GM21360 (cell line): ENCODE results near the gene SIPA1L3.

Experiments
- ATAC-seq: cut with Tn5 transposase; IDR thresholded peaks from one replicate; pipeline ENCODE4 v1.9.1; 2021; ENCODE audit warnings: mild to moderate bottlenecking, moderate library complexity; ENCODE audit not compliant: unreplicated experiment

The SIPA1L3 gene

DNA sequence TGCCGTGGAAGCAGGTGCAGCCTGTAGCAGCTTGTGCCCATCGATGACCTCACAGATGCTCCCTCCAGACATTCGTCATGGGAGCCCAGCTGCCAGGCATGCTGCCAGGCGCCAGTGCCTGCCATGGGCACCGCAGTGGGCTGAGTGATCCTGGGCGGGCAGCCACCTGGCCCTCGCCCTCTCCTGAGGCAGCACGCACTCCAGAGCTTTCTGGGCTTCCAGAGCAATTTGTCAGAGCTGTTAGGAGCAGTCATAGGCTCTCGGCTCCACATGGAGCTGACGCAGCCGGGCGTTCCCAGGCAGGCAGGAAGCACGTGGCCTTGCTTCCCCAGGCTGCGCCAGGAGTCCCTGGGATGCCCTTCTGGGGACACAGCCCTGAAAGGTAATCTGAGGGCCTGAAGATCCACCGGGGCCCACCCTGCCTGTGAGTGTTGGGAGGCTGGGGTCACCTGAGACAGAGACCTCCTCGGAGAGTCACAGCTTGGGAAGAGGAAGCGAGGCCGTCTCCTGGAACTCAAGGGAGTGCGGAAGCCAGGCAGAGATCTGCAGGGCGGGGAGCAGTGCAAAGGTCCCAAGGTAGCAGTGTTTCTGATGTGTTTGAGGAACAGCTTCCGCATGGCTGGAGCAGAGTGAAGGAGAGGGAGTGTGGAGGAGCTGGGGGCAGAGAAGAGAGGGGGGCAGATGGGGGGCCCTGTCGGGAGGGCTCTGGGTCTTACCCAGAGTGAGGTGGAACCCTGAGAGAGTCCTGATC, 266.5 kb downstream of the SIPA1L3 start:
- ATAC-seq, result no peak

DNA sequence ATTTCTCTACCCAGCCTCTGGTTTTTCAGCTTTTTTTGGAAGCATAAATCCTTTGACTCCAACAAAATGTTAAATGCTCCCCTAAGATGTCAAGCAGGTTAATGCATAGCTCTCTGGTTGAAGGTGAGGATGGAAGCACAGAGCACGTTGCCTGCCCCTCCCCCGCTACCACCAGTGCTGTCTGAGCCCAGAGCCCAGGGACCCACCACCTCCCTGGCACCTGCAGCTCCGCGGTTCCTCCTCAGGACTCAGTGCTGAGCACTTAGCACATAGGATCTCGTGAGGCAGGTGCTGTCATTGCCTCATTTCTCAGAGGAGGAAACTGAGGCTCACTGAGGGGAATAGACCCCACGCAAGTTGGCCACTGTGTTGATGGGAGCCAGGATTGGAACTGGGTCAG, 268.4 kb downstream of the SIPA1L3 start:
- no peak for ATAC-seq

DNA sequence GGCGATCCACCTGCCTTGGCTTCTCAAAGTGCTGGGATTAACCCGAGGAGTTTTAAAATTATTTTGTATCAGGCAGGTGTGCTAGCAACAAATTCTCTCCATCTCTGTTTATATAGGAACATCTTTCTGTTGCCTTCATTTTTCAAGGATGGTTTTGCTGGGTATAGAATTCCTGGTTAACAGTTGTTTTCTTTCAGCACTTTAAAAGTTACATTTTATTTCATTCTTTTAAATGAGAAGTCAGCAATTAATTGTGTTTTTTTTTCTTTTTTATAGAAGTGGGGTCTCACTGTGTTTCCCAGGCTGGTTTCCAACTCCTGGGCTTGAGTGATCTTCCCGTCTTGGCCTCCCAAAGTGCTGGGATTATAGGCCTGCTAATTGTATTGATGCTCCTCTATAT, 273.1 kb downstream of the SIPA1L3 start:
- no peak for ATAC-seq

DNA sequence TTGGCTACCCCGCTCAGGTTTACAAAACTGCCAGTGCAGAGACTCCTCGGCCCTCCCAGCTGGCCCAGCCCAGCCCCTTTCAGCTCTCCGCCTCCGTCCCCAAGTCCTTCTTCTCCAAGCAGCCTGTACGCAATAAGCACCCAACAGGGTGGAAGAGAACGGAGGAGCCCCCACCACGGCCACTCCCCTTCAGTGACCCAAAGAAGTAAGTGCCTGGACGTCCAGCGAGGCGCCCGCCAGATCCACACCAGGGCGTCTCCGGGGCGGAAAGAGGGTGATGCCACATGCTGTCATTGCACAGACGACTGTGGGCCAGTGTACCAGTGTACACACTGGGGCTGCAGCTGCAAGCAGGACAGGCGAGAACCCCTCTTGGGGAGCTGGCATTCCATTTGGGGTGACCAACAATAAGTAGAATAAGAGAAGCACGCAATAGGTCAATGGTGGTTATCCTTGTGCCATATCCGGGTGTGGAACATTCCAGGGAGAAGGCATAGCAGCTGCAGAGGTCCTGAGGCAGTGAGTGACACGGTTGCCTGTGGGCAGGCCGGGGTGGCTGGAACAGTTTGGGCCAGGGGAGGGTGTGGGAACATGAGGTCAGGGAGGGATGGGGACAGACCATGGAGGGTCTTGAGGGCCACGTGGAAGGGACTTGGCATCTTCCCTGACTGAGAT, 275.7 kb downstream of the SIPA1L3 start:
- no peak for ATAC-seq

DNA sequence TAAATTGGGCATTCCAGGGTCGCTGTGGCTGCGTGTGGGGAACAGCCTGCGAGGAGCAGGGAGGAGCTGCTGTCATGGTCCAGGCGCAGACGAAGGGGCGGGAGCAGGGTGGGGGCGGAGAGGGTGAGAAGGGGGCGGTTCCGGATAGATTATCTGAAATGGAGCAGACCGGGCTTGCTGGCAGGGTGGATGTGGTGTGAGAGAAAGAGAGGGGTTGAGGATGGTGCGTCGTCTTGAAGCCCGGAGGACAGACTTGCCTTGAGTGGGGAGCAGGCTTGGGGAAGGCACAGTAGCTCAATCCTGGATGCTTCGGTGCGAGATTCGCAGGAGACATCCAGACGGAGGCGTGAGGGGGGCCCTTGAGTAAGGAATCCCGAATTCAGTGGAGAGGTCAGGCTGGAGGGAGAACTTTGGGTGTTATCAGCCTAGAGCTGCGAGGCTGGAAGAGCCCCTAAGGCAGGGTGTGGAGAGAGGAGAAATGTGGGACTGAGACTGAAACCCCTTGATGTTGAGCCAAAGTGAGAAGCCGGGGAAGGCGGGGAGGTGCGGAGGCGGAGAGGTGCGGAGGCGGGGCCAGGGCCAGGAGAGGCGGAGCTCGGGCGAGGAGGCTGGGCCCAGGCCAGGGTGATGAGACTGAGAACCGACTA, 276.4 kb downstream of the SIPA1L3 start:
- no peak for ATAC-seq

DNA sequence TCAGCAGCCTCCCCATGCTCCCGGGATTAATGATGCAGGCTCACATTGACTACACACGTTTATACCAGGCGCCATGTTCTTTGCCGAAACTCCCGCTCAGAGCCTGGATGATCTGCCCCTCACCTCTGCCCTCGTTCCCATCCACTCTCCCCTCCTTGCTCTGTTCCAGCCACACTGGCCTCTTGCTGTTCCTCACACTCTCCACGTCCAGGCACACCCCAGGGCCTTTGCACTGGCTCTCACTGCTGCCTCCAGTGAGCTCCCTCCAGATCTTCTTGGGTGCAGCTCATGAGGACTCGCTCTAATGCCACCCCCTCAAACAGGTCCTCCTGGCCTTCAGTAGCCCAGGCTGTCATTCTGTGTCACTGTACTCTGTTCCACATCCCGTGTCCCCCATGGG, 277.8 kb downstream of the SIPA1L3 start:
- ATAC-seq, result no peak

DNA sequence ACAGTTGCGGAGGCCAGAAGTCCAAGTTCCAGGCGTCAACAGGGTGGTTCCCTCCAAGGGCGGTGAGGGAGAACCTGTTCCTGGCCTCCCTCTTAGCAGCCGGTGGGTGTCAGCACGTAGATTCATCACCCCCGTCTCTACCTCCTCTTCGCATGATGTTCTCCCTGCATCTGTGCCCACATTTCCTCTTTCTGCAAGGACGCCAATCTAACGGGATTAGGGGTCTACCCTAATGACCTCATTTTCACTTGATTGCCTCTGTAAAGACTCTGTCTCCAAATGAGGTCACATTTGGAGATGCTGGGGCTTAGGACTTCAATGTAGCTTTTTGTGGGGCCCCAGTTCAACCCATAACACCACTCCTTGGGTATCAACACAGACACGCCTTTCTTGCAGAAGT, 278.6 kb downstream of the SIPA1L3 start:
- no peak for ATAC-seq

DNA sequence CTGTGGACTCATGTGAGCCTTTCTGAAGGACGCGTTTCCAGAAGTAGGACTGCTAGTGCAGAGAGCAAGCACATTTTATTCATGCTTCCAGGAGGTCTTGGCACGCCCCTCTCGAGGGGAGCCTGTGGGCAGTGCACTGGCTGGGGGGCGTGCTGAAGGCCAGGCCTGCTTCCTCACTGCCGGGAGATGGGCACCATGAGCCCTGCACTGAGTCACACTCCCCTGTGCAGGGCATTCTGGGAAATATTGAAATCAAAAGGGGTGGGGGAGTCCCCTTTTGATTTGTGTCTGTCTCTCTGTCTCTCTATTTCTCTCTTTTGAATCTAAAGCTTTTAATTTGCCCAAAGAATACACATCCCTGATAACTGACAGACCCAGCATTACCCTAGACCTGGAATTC, 283.1 kb downstream of the SIPA1L3 start:
- no peak for ATAC-seq

DNA sequence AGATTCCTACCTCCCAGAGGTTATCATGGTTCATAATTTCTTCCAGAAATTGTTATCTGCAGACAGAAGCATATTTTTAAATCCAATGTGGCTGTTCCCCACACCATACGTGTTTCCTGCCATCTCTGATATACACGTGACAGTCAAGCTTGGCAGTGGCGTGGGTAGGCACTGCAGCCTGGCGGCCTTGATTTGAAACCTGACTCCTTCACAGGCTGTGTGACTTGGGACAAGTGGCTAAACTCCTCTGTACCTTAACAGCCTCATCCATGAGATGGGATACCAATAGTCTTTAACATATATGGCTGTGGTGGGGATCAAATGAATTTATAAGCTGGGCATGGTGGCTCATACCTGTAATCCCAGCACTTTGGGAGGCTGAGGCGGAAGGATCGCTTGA, 283.8 kb downstream of the SIPA1L3 start:
- ATAC-seq, result no peak

DNA sequence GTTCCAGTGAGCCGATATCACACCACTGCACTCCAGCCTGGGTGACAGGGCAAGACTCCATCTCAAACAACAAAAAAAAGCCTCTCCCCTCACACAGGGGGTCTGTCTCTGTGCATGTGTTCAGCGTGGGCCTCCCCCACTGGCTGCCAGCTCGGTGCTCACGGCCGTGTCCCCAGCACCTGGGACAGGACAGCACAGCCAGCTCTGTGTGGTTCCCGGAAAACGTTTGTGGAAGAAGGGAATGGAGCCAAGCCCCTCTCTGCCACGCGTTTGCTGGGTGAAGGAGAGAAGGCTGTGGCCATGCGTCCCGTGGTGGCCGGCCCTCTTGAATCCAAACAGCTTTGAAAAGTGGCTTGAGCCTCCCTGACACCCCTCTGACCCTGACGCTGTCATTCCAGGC, 284.7 kb downstream of the SIPA1L3 start:
- ATAC-seq, result no peak

DNA sequence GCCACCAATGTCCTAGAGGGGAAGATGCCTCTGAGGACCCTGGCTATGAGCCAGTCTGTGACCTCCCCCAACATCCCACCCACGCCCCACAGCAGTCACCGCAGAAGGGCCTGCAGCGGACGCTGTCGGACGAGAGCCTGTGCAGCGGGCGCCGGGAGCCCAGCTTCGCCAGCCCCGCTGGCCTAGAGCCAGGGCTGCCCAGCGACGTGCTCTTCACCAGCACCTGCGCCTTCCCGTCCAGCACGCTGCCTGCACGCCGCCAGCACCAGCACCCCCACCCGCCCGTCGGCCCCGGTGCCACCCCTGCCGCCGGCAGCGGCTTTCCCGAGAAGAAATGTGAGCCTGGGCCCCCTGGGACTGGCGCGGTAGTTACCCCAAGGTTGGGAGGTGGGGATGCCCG, 286.4 kb downstream of the SIPA1L3 start:
- ATAC-seq, result no peak

DNA sequence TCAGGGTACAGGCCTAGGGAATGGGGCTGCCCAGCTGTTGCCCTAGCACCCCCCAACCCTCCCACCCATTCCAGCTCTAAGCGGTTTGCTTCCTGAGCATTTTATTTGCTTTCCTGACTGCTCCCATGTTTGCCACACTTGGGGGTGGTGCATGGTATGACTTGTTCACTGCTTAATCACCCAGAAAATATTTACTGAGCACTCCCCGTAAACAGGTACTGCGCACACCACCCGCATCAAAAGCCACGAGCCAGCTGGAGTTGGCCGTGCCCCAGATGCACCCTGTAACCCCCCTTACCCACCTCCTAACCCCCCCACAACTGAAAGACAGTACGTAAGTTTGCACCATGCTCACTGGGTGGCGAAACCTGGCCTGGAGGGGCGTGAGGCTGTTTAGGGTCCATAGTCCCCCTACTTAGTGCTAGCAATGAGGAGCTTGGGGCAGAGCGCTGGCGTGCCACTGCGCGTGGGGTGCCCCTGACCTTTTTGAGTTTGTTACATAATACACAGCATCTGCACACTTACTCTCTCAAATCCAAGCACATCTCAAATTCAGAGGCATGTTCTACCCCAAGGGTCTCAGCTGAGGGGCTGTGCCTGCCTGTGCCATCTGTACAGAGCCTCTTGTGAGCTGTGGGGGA, 287.2 kb downstream of the SIPA1L3 start:
- no peak for ATAC-seq

DNA sequence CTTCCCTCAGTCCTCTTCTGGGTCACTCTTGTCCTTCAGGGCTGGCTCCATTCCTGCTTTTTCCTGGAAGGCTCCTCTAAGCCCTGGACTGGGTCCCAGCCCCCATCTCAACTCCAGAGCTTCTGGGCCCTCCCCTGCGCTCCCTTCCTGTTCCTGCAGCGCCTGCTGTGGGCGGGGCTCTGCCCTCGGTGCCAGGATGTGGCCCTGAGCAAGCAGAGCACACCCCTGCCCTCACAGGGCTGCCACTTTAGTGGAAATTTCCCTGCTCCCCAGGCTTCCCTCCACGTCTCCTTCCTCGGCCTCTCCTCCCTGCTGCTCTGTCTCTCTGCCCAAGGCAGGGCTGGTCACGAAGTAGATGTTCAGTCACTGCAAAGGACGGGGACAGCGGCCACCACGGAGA, 288.2 kb downstream of the SIPA1L3 start:
- ATAC-seq, result no peak

DNA sequence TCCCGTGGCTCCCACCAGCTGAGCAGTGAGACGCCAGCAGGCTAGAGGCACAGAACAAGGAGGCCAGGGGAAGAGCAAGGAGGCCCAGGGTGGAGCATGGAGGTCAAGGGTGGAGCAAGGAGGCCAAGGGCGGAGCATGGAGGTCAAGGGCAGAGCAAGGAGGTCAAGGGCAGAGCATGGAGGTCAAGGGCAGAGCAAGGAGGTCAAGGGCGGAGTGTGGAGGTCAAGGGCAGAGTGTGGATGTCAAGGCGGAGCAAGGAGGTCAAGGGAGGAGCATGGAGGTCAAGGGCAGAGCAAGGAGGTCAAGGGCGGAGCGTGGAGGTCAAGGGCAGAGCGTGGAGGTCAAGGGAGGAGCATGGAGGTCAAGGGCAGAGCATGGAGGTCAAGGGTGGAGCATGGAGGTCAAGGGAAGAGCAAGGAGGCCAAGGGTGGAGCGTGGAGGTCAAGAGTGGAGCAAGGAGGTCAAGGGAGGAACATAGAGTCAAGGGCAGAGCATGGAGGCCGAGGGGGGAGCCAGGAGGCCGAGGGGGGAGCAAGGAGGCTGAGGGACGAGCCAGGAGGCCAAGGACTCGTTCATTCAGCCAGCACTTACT, 289.3 kb downstream of the SIPA1L3 start:
- no peak for ATAC-seq

DNA sequence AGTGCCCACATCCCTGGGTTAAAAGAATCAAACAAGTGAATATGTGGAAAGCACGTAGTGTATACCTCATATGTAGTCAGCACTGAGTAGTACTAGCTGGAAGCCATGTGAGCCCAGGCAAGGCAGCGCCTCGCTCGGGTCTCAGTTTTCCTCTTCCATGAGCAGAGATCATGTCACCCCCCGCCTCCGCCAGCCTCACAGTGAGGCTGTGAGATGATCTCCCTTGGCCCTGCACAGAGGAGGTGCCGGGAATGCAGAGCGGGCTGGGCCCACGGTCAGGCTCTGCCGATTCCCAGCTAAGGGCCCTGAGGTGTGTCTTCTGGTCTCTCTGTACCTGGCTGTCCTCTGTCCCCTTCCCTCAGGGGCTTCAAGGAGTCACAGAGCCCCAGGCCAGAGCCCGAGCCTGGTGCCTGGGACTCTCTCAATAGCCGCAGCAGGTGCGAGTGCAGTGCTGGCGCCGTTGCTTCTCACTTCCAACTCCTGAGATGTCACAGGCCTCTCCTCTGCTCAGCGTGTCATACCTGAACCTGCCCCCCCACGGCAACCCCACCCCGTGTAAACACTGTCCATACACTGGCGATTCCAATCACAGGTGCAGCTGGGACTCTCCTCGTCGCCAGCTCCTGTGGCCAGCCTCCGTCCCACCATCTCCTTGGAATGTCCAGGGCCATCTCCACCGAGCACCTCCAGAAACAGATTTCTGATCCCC, 290.1 kb downstream of the SIPA1L3 start:
- ATAC-seq, result no peak

DNA sequence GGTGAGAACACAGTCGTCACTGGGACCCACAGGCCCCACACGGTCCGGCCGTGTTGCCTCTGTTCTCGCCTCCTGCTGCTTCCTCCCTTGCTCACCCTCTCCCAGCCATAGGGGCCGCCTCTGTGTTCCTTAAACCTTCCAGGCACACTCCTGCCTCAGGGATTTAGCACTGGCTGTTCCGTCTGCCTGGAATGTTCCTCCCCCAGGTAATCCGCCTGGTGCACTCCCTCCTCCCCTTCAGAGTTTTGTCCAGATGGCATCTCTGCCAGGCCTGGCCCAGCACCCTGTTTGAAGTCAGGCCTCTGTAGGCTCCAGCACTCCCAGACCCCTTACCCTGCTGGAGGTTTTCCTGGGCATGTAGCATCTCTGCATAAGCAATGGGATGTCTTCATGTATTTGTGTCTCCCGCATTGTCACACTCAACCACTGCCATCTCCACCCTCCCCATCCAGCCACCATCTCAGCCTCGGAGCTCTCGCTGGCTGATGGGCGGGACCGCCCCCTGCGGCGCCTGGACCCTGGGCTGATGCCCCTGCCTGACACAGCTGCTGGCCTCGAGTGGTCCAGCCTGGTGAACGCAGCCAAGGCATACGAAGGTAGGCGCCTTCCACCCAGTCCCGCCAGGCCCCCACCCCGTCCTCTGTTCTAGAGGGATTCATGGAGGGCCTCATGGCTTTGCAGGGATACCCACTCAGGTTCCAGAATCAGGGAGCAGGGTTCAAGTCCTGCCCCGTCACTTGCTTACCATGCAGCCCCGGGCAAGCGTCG, 291.1 kb downstream of the SIPA1L3 start:
- no peak for ATAC-seq

DNA sequence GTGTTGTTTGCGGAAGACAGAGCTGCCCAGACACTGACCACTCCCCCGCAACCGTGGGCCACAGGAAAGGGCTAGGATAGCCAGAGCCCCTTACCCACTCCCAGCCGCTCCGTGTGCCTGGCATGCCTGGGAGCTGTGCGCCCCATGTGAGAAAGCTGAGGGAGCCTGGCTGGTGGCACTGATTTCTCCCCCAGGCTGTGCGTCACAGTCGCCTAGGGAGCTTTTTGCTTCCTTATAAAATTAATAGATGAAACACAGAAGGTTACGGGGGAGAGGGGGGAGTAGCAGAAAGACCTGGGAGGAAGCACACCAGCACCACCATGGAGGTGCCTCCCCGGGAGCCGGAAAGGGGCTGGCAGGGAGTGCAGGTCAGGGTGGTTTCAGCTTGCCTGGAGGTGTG, 292.3 kb downstream of the SIPA1L3 start:
- ATAC-seq, result no peak

DNA sequence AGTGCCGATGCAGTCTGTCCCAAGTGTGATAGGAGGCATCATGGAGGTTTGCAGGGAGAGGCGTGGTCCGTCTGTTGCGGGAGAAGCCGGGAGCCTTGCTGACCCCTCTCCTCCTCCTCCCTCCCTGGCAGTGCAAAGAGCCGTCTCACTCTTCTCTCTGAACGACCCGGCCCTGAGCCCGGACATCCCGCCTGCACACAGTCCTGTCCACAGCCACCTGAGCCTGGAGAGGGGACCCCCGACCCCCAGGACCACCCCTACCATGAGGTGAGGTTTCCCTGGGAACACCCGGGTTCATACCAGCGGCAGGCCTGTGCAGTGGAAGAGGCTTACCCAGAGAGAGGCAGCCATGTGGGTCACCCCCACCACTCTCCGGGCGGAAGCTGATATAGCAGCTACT, 294.7 kb downstream of the SIPA1L3 start:
- ATAC-seq, result no peak

DNA sequence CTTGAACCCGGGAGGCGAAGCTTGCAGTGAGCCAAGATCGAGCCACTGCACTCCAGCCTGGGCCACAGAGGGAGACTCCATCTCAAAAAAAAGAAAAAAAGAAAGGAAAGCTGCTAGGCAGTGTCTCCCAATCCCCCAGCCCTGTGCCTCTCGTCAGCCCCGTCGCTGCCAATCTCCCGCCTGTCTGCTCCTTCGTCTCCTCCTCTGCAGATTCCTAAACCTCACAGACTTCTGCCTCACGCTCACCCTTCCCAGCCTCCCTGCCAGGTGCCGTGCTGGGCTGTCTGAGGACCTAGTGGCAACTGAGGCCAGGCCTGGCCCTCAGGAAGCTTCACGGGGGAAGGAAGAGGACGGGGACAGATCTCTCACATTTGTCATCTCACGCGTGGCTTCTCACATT, 295.5 kb downstream of the SIPA1L3 start:
- no peak for ATAC-seq

DNA sequence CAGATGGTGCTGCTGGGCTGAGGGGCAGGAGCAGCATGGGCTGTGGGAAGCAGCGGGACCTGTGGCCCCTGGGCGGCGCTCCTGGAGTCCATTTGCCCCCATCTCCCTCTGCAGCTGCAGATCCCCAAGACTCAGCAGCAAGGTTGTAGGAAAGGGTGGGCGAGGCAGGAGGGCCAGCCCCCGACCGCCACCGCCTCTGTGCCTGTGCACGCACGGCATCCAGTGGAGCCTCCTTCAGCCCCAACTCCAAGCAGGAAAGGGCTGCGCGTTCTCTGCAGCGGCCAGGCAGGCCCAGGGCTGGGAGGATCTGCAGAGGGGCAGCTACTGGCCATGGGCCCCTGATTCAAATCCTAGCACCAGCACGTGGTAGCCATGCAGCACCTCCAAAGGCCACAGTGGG, 296.2 kb downstream of the SIPA1L3 start:
- no peak for ATAC-seq
